Memory B cell (primary cell): ENCODE results near the gene RRAGC.

ENCODE experiments used
- ATAC-seq: fragments of 150-1000 bp; cut with Tn5 transposase; 2 replicates; pipeline ENCODE4 v1.10.0; 2021; ENCODE audit warnings: low read depth, mild to moderate bottlenecking, moderate library complexity
- DNase-seq, 2 donors: peaks; one replicate each; pipeline ENCODE4 v3.0.0; 2022; ENCODE audit warnings: low spot score in 2 of 2
- H3K27ac Mint-ChIP-seq: one replicate; pipeline ENCODE4 v1.8.0; 2022; ENCODE audit warnings: mild to moderate bottlenecking, moderate library complexity, mixed read lengths
- H3K27me3 Mint-ChIP-seq: one replicate; pipeline ENCODE4 v1.8.0; 2022; ENCODE audit warnings: mixed read lengths
- H3K36me3 Mint-ChIP-seq: one replicate; pipeline ENCODE4 v1.8.0; 2022; ENCODE audit warnings: mild to moderate bottlenecking, mixed read lengths
- H3K4me1 Mint-ChIP-seq: one replicate; pipeline ENCODE4 v1.8.0; 2022; ENCODE audit warnings: mixed read lengths
- H3K4me3 Mint-ChIP-seq: one replicate; pipeline ENCODE4 v1.8.0; 2022; ENCODE audit warnings: mild to moderate bottlenecking, moderate library complexity, mixed read lengths
- H3K9me3 Mint-ChIP-seq: one replicate; pipeline ENCODE4 v1.8.0; 2022; ENCODE audit warnings: mixed read lengths

Gene RRAGC

DNA sequence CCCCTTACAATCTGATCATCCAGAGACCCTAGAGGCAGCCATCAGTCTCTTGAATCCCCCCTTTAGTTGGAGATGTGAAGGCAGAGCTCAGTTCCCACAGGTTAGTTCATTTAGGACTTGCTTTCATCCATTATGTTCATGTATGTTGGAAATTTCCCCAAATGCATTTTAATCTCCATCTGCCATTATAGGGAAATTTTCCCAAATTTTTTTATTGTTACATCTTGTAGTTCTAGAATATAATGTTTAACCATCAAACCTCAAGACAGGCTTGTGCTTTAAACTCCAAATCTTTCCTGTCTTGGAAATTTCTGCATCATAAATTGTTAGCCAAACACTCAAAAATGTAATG is 68.4 kb downstream of the RRAGC start:
- Mint-ChIP-seq H3K4me1 (no peaks in the 10 kb centered on the region), H3K36me3 (no peaks in the 10 kb centered on the region), H3K9me3 (peaks cover 3% of the 10 kb centered on the region), H3K27ac (no peak overlapping the region), H3K4me3 (no peak overlapping the region), H3K27me3 (peaks cover 22% of the 10 kb centered on the region)
- DNase-seq (no peak), ATAC-seq (no peak)

DNA sequence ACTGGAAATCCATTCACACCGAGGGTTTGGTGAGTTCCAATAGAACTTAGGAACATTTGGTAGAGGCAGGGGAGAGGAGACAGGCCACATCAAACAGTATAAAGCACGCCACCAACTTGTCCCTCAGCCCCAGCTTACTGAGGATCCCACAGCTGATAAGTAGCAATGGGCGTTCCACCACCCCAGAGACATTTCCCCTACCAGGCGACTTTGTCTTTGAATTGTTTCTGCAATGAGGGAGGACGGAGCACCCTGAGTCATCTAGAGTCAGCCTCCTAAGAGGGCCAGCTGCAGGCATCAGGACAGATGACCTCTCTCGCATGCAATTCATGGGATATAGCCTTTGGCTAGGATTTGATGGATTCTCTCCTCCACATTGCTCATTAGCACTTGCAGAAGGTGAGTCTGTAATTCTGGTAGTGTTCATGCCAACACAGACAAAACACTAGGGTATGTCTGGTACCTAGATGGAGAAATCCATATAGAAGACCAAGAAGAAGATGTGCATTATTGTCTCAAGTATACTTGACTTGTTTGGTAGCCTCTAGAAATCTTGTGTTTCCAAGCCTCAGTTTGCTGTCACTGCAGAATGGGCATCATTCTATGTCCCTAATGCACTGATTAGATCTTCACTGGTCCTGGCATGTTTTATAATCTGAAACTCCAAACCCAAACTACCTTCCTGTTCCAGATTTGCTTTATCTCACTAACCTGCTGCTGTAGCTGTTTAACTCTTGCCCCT is 69.0 kb downstream of the RRAGC start:
- Mint-ChIP-seq H3K27me3 (peaks cover 26% of the 10 kb centered on the region), H3K9me3 (peaks cover 3% of the 10 kb centered on the region), H3K4me1 (no peaks in the 10 kb centered on the region), H3K4me3 (no peak overlapping the region), H3K27ac (no peak overlapping the region), H3K36me3 (no peaks in the 10 kb centered on the region)
- DNase-seq (no peak), ATAC-seq (no peak)

- no peaks in the 10 kb centered on the region for H3K4me1 Mint-ChIP-seq
- H3K4me3 Mint-ChIP-seq, result no peak overlapping the region
- H3K27ac Mint-ChIP-seq, result no peak overlapping the region
- no peak for ATAC-seq
- peaks cover 3% of the 10 kb centered on the region for H3K9me3 Mint-ChIP-seq
- DNase-seq, result no peak
- H3K36me3 Mint-ChIP-seq, result no peaks in the 10 kb centered on the region
- peaks cover 26% of the 10 kb centered on the region for H3K27me3 Mint-ChIP-seq
Measured at GRCh38 chr1:38789498-38790169, 69.9 kb downstream of the RRAGC start.

DNA sequence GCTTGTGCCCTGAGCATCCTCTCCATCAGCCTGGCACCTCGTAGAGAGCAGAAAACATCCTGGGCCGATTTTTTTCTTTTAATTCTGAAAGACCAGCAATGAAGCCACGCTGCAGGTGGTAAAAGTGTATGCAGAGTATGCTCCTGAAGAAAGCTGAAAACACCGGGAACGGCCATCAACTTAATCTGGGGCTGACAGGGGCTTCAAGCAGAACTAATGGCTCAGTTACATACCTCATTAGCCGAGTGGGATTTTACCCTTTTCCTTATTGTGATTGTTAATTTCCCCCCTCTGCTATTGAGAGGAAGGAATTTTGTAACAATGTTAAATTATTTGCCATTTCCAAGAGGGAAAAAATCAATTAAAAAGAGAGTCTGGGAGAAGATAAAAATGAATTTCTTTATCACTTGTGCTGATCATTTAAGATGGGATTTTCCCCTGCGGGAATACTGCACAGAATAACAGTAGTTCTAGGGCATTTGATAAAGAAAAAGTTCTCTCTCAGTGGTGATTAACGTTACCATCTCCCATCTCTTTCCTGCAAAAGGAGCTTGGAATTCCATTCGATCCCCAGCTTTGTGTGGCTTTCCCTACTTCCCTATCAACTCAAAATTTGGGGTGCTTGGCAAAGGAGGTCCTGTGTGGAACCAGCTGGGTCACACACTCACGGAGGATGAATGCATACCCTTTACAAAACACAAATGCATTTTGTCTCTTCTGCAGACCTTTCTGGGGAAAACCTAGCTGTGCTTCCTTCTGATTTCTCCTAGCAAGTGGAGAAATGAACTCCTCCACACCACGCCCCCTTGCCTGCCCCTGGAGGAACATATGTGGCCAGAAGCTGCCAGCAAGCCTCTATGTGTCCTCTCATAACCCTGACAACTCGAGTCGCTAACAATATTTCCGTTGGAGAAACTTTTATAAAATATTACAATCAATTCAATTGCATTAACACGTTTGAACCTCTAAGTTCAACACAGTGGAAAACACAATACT is 70.9 kb downstream of the RRAGC start:
- H3K27ac Mint-ChIP-seq, result no peak overlapping the region
- H3K4me3 Mint-ChIP-seq, result no peak overlapping the region
- ATAC-seq, result no peak
- no peaks in the 10 kb centered on the region for H3K36me3 Mint-ChIP-seq
- H3K9me3 Mint-ChIP-seq, result peaks cover 1% of the 10 kb centered on the region
- H3K27me3 Mint-ChIP-seq, result peaks cover 27% of the 10 kb centered on the region
- H3K4me1 Mint-ChIP-seq, result no peaks in the 10 kb centered on the region
- no peak for DNase-seq
